ENCODE results near the gene AGPAT3.

AGPAT3 gene

GRCh38 chr21:43899307-43900077 is 34.5 kb downstream of the AGPAT3 start:
- no peak for TF ChIP-seq CTCF (IDR thresholded peaks at IDR 0.05; ENCODE audit: extremely low read depth, missing control alignments)
- DNase-seq (ENCODE audit: low spot score), result no peak

- DNase-seq (ENCODE audit: low spot score), result no peak
- no peak for TF ChIP-seq CTCF (IDR thresholded peaks at IDR 0.05; ENCODE audit: extremely low read depth, missing control alignments)
These were observed 35.0 kb downstream of the AGPAT3 start for GRCh38 chr21:43900078-43900385.

- no peak for TF ChIP-seq CTCF (IDR thresholded peaks at IDR 0.05; ENCODE audit: extremely low read depth, missing control alignments)
These were observed 35.7 kb downstream of the AGPAT3 start for GRCh38 chr21:43900690-43901089.

GRCh38 chr21:43902441-43902840 is 37.4 kb downstream of the AGPAT3 start:
- no peak for DNase-seq (ENCODE audit: low spot score)
- no peak for TF ChIP-seq CTCF (IDR thresholded peaks at IDR 0.05; ENCODE audit: extremely low read depth, missing control alignments)

More at GRCh38 chr21:43900690-43901089, 35.7 kb downstream of the AGPAT3 start:
- no peak for DNase-seq (ENCODE audit: low spot score)

GRCh38 chr21:43903451-43904091 is 38.5 kb downstream of the AGPAT3 start:
- TF ChIP-seq CTCF (IDR thresholded peaks at IDR 0.05; ENCODE audit: extremely low read depth, missing control alignments), result no peak
- DNase-seq (ENCODE audit: low spot score), result no peak

GRCh38 chr21:43904331-43904781 is 39.3 kb downstream of the AGPAT3 start:
- DNase-seq (ENCODE audit: low spot score), result no peak
- TF ChIP-seq CTCF (IDR thresholded peaks at IDR 0.05; ENCODE audit: extremely low read depth, missing control alignments), result no peak

- DNase-seq (ENCODE audit: low spot score), result no peak
- no peak for TF ChIP-seq CTCF (IDR thresholded peaks at IDR 0.05; ENCODE audit: extremely low read depth, missing control alignments)
These were observed 40.9 kb downstream of the AGPAT3 start for GRCh38 chr21:43905726-43906455.

Measured in GM20000 (cell line).